Kidney capillary endothelial cell (primary cell): ENCODE measurements around the gene MSI2.

Experiments used
- DNase-seq: peaks from one replicate; pipeline ENCODE4 v3.0.0-alpha.2; 2018; ENCODE audit warnings: low spot score

Gene MSI2

DNA sequence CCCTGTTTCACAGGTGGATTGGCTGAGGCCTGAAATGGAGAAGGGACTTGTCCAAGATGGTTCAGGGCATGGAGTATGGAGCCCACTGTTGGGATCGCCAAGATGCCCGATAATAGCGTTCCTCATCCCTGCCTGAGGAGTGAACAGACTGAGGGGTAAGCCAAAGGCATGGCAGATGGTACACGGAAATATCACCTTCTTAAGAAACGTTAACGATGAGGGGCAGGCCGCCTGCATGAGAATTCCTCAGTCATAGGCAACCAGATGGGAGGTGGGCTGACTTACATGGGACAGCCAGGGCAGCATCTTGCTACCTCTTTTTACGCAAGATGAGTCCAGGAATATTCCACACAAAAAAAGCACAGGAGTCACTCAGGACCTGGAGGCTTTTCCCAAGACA is 300.7 kb downstream of the MSI2 start:
- no peak for DNase-seq

DNA sequence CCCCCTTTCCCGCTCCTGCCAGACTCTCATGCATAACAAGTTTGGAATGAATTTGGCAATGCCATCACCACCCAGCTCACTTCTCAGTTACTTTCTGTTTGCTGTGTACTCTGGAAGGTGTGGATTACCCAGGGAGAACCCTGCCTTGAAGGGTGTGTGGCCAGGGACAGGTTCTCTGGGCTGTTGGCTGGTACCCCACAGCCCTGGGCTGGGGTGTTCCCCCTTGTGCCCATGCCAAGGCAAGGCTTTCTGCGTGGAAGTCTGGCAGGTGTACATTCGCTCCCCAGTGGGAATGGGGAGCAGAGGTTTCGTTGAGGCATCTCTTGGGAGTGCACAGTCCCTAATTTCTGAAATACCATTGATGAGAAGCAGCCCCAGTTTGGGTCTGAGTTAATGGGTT is 301.1 kb downstream of the MSI2 start:
- no peak for DNase-seq

DNA sequence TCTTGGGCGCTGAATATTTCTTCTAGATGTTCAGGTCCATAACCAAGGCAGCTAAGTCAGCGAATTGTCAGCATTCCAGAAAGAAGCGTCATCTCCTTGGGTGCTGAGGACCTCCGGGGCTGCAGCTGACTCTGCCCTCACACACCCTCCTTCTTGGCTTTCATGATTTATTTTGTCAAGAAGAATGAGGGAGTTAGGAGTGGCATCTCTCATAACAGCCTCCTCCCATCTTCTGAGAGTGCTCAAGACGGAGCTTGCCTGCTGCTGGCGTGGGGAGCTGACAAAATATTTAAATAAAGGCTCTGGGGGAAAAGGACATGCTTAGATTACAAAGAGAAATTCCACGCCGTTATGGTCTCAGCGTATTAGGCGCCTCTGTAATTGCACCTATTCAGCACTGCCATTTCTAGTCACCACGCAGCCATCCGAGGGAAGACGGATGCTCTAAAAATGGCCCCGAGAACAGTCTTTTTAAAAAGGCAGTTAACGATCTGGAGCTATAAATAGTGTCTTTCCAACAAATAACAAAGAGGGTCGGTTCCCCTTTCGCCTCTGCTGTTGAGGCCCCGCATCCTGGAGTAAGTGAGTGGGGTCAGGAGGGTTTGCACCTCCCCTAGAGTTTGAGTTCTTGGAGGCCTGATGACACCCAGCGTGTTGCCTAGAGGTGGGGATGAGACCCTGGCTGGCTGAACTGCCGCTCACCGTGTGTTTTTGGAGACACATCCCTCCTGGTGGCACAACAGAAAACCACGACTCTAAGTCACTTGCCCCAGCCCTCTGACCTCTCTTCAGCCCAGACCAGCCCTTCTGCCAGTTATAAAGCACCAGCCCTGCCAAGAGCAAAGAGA is 301.7 kb downstream of the MSI2 start:
- DNase-seq = no peak

DNA sequence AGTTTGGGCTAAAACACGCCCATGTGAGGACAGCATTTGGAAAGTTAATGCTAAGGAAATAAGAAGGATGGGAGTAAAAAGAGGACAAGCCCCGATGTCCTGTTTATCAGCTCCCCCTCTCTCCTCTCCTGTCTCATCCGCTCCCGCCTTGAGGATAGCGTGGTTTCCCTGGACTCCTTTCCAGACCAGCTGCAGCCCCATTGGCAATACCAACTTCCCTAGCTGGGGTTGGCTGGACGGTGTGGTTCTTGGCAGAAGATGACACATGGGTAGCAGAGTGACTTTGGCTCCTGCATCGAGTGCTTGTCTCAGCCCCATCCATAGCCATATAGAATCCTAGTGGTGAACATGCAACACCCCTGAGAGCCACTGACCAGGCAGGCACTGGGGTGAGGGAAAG is 302.9 kb downstream of the MSI2 start:
- DNase-seq = no peak

DNA sequence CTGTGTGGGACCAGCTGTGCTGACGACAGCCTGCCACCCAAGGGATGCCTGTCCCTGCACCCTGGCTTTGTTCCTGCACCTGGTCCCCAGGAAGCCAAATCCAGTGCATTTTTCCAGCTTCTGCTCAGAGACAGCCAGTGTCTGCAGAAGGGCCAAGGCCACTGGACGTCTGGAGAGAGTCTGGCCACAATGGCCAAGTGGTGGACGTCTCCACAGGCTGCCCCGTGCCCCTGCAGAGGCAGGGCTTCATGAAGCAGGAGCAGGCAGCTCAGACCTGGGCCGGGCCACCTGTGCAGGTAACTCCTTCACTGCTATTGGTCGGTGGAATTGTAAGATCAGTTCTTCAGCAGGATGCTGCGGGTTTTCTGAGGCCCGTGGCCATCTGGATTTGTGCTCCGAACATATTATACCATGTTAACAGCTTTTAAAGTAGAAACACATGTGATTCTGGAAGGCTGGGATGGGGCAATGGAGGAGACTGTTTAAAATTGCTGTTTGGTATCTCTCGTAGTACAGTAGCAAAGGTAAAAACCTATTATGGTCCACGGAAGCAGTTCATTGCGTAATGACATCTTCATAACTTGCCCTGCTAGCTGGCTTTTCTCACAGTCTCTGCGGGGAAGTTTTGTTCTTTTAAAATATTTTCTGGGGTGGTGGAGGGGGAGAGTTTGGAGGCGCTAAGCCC is 303.5 kb downstream of the MSI2 start:
- DNase-seq = no peak

DNA sequence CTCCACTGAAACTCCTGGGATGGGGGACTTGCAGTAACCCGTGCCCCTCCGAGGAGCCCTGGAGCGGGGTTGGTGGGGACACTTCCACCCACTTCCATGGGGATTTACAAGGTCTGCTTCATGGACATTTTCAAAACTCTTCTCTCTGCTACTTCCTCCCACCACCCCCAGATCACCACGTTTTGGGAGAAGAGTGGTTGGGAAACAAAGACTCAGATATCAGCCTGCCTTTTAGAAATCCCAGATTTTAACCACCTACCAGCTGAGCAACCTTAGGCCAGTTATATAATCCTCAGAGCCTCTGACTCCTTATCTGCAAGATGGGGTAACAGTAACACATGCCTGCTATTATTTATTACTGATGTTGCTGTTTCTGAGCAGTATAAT is 304.0 kb downstream of the MSI2 start:
- no peak for DNase-seq

DNA sequence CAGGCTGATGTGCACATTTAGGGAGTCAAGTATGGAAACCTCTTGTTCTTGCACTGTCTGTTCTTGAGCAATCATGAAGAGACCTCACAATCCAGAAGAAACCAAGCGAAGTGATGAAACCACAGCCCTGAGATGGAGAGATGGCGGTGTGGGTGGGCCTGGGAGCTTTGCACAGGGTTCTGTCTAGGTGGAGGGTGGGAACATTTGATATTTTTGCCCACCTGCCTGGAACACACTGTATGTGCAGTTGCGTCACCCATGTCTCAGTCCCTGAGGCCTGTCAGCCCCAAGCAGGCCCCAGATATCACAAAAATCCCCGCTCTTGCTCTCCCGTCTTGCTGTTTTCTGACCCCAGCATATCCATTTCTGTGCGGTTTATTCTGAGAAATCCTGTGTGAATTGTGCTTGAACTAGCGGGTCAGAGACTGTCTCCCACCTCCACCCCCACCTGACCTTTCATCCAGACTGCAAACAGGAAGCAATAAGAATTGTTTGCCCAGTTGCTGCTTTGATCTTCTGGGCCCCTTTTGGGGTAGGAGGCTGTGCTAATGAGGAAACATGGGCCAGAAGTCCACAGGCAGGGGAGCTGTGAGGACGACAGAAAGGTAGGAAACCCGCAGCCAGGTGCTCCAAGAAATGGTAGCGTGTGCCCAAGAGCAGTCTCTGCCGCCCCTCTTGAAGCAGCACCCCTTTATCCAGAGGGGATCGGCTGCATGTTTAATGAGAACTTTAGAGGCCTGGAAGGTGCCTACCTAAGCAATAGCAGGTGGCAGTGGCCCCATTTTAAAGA is 304.9 kb downstream of the MSI2 start:
- no peak for DNase-seq

DNA sequence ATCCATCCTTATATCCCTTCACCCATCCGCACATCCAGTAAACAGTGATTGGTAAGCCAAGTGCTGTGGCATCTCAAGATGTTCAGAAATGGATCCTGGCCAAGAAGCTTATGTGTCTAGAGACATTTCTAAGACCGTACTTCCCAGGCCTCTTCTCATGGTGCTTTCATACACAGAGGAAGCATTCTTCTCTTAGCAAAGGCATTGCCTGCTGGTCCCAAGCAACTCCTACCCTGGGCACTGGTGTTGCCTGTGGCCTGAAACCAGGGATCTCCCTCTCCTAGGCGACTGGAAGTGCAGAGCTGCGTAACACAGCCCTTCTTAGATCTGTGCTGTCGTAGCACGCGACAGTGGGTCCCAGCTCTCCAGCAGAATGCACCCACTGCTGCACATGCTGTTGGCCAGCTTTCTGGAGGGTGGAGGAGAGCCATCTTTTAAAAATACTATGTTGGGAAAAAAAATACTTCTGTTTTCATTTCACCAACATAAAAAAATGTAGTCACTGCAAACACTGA is 305.9 kb downstream of the MSI2 start:
- DNase-seq = no peak

DNA sequence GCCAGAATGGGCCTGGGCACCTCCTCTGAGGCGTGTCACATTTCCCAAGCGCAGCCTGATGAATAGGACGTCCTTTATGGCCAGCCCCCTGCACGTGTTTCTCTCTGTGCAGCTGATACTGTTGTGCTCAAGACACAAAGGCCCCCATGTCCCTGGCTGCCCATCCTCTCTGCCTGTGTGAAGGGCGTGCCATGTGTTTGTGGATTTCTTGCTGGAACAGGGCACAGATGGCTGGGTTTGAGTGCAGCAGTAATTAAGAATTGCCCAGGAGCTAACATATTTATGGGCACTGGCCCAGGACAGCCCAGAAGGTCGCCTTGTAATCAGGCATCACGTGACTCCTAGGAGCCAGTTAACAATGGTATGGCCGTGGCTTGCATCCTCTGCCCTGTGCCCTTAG is 307.6 kb downstream of the MSI2 start:
- no peak for DNase-seq

DNA sequence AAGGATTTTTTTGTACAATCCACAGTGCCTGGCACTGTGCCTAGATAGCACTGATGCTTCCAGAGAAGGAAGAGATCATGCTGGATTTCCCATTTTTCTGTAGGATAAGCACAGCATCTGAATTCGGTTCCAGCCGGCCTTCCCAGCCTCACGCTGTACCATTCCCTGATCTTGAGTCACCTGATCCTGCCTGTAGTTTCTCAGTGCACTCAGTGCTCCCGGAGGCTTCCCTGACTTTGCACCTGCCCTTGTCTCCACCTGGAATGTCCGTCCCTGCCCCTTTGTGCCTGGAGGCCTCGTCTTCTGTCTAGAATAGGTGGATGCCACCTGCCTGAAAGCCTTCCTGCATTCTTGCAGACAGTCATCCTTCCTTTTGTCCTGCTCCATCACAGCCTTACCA is 308.9 kb downstream of the MSI2 start:
- no peak for DNase-seq

DNA sequence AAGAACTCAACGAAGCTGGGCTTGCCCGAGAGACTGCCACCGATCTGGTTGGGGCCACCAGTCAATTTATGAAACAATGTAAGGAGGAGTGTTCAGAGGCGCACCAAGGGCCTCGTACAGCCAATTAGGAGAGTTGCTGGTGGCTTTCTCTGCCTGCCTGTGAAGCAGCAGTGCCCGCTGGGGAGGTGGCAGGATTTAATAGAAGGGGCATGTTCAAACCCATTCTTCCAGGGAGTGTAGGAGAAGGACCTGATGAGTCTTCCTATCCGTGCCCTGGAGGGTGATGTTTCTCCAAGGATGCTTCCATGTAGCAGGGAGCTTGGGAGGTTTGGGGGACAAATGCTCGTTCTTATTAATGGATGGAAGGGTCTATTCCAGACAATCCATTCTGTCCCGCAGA is 310.4 kb downstream of the MSI2 start:
- DNase-seq = no peak

DNA sequence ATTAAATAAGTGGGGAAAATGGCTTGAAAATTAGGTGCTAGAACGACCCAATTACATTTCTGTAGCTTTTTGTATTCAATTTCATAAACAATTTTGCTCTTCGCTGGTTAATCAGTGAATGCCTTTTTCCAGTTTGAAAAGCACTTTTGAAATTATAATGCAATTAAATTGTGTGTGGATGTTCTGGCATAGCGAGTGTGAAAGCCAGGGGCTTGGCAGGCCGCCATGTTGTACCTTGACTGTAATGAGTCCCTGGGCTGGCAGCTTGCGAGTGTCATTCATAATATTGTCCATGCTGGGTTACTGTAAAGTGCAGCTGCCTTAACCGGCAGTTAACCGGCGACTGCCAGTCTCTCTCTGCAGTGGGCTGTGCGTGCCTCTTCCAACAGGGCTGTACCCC is 310.9 kb downstream of the MSI2 start:
- no peak for DNase-seq

DNA sequence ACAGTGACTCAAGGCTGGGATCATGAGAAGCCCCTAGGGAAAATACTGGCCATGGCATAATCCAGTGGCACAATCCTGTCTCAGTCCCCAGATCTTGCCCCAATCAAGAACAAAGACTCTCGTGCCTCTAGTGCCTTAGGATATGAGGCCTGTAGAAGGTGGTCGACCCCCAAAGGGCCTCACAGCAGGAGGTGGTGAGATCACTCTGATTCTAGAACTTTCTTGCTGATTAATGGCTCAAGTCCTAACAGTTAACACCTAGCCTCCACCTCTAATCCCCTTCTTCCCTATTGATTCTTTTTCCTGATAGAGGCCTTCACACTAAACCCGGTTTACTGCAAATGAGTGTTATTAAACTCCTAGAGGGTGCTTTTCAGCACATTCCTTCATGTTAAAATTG is 312.0 kb downstream of the MSI2 start:
- DNase-seq = no peak

DNA sequence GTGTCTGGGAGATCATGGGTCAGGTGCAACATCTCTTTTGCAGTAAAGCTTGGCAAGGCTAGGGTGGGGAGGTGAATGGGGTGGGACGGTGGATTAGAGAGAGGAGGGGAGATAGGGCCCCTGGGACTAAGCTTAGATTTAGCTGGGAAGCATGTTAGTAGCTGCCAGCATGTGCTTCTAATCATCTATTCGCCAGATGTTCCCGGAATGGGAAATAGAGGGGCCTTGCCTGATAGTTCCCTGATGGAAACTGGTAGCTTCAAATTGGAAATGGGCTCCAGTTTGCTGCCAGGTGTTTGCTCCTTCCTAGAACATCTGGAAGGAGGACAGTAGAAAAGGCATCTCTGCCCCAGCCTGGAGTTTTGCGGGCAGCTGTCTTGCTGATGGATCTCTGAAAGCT is 312.7 kb downstream of the MSI2 start:
- DNase-seq = no peak

DNA sequence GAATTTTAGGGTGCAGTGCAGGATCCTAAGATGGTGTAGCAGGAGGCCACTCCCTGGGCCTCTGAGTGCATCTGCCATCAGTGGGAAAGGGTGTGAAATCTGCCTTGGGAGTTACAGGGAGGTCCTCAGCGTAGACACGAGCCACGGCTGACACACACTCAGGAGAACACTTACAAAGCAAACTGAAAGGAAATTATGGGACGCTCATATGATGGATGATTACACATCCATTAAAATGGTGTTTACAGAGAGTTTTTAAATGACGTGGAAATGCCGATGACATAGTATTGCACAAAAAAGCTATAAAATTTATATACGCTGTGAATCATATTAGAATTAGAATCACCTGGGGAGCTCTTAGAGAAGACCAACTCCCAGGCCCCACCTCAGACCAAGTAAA is 313.5 kb downstream of the MSI2 start:
- DNase-seq = no peak

DNA sequence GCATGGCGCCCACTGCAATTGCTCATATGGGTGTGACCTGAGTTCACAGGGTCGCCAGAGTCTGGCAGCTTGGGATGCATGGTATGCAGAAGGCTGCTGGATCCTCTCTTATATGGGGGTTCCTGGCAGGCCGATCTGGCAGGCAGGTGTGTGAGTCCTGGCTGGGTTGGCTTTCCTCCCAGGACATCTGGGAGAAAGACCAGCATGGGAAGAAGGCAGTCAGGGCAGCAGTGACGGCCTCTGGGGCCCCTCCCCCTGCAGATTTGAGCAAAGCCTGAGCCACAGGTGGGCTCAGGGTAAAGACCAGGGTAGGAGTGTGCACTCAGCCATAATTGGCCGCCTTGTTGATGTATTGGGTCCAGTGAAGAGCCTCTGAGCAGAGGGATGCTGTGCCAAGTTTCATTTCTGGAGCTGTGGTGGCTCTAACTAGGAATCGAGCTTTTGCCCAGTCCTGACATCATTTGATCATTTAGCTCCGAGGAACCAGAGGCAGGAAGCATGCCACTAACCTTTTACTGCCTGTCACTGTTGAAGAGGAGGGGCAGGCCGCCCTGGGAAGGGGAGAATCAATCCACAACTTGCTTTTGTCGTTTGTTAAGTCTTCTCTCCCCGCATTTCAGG is 314.5 kb downstream of the MSI2 start:
- DNase-seq = no peak

DNA sequence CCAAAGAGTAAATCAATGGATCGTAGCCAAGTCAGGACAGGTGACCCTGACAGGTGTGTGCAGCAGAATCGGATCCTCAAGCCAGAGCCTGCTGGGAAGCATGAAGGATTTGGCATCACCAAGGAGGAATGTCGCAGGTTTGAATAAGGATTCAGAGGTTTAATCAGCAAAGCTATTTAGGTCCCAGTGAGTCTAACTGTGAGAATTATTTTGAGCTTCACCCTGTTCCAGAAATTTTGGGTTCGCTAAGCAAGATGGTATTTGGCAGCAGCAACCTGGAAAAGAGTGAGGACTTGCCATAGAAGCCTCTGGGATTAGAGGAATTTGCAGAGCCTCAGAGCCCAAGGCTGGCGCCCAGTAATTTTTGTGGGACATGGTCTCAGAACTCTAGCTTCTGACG is 315.7 kb downstream of the MSI2 start:
- DNase-seq = no peak

DNA sequence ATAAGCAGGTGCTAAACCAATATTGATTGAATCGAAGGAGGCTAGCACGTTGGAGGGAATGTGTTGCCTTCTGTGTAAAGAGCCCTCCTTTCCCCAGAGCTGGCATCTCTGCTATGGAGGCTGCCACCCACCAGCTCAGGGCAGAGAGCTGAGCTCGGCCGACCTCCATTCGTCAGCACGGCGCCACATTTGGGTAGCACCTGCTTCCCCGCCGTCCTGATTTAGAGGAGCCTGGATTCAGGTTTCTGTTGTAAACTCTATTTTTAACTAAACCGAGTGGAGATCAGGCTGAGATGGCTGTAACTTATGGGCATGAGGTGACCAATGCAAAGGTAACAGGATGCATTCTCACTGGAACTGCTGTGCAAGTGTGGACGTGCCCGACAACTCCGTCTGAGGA is 316.3 kb downstream of the MSI2 start:
- DNase-seq = no peak

DNA sequence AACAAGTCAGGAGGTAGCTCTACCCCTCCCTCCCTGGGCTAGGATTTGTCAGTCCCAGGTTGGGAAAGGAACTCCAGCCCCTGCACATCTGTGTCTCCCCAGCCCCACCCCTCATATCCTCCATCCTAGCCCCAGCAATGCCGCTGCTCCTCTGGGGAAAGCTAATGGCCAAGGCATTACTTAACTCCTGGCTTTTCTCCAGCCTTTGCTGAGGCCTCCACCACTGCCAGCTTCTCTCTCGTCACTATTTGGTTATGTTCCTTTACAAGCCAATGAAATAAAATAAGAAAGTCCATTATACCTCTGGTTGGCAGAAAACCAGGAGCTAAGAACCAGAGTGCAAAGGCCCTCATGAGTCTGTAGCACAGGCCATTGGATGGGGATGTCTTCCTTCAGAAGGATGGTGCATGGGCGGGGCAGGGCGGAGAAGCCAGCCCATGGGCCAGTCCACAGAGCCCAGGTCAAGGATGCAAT is 317.8 kb downstream of the MSI2 start:
- DNase-seq = no peak

DNA sequence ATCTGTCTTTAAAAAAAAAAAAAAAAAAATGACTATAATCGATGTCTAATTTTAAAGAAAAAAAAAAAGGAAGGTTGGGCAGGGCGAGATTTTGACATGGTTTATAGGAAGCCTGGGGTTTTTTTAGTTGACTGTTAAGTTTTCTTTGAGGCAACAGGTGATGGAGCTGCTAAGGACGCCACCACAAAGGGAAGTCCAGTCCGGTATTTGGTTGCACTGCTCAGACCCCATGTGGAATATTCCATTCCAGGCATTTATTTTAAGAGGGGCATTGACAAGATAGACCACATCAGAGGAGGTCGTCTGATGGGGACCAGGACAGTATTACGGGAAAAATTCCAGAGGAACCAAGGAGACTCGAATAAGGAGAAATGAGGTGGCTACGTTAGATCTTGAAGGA is 320.4 kb downstream of the MSI2 start:
- DNase-seq = no peak

DNA sequence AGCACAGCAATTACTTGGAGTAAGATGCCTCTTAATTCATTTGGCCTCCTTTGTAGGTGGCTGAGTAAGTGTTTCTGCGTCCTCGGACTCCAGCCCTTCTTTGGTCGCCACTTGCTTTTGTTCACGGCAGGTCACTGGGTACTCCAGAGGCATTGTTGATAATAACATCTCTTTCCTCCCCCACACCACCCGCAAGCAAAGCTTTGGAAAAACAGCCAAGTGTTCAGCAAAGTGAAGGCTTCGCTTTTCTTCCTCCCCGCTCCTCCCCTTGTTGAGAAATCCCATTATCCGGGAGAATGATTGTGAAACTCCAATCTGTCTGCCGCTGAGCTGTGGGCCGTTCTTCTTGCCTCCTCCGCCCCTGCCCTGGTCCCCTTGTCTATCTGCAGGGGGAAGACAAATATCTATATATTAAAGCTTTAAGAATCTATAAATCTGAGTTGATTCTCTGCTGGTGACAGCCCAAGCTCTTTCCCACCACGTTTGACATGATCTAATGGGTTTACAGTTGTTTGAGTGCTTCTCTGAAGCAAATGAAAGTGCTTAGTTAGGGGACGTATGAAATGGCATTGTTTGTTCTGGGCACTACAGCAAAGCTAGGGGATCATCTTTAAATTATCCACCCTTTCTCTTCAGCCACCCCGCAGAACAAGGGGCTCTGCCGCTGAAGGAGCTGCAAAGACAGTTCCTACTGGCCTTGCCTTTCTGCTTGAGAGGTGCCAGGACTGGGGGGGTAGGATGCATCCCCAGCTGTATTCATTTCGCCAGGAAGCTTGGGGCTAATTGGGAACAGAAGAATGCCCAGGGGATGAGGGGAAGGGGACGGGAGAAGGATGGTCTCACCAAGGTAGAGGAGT is 321.7 kb downstream of the MSI2 start:
- DNase-seq = no peak
